Urinary bladder (tissue), 2 donors: ENCODE results near the gene RPS21. TPM values are rescaled to one million over a fixed set of nuclear protein-coding genes. Genes with fewer than 3 reads are reported as not detected.

Experiments
- polyA plus RNA-seq: library from polyadenylated mRNA; stranded (reverse); fragments of 200-250 nt; gene quantifications from one replicate; pipeline ENCODE4 v1.2.3, GENCODE V29; 2013
- total RNA-seq: library from RNA; depleted of rRNA; stranded (reverse); fragments of >200 nt; gene quantifications from one replicate; pipeline ENCODE4 v1.2.3, GENCODE V29; 2014
- donor health status: healthy.

The RPS21 gene
- total and polyA plus RNA-seq, 2 donors: 396 to 4,730 TPM

Other genes with a start within 250 kb of the RPS21 start
- 83.3 TPM for gene PSMA7, start 243.7 kb upstream of the RPS21 start, total RNA-seq
- gene PSMA7, start 243.7 kb upstream of the RPS21 start, polyA plus RNA-seq: 324 TPM
- 18.0 TPM for gene SS18L1, start 243.3 kb upstream of the RPS21 start, total RNA-seq
- gene SS18L1, start 243.3 kb upstream of the RPS21 start, polyA plus RNA-seq: 8.8 TPM
- 10.3 TPM for gene MTG2, start 204.1 kb upstream of the RPS21 start, total RNA-seq
- 25.8 TPM for gene MTG2, start 204.1 kb upstream of the RPS21 start, polyA plus RNA-seq
- gene HRH3, start 166.8 kb upstream of the RPS21 start, total RNA-seq: 0.16 TPM
- gene HRH3, start 166.8 kb upstream of the RPS21 start, polyA plus RNA-seq: 0.10 TPM
- gene OSBPL2, start 148.6 kb upstream of the RPS21 start, total RNA-seq: 40.1 TPM
- gene OSBPL2, start 148.6 kb upstream of the RPS21 start, polyA plus RNA-seq: 24.7 TPM
- gene ADRM1, start 84.1 kb upstream of the RPS21 start, total RNA-seq: 27.5 TPM
- 115 TPM for gene ADRM1, start 84.1 kb upstream of the RPS21 start, polyA plus RNA-seq
- gene LAMA5, start 19.8 kb upstream of the RPS21 start, total RNA-seq: 40.4 TPM
- 162 TPM for gene LAMA5, start 19.8 kb upstream of the RPS21 start, polyA plus RNA-seq
- 2.1 TPM for gene CABLES2, start 20.2 kb downstream of the RPS21 start, total RNA-seq
- gene CABLES2, start 20.2 kb downstream of the RPS21 start, polyA plus RNA-seq: 5.7 TPM
- 0.69 TPM for gene RBBP8NL, start 40.4 kb downstream of the RPS21 start, total RNA-seq
- 1.1 TPM for gene RBBP8NL, start 40.4 kb downstream of the RPS21 start, polyA plus RNA-seq
- 6.6 TPM for gene GATA5, start 88.9 kb downstream of the RPS21 start, total RNA-seq
- gene GATA5, start 88.9 kb downstream of the RPS21 start, polyA plus RNA-seq: 27.4 TPM